KMS-11 (cell line): ENCODE measurements around the gene HIBADH.

Experiments used
- H2AFZ ChIP-seq: fragments of 200-600 bp; sonication (generic); 2 replicates; pipeline ENCODE4 v1.6.1; 2016; ENCODE audit warnings: antibody characterized with exemption, mixed run types, low read depth
- H3K27ac ChIP-seq: fragments of 200-600 bp; sonication (generic); 2 replicates; pipeline ENCODE4 v1.6.1; 2016; ENCODE audit warnings: mild to moderate bottlenecking, mixed run types
- H3K27me3 ChIP-seq: fragments of 200-600 bp; sonication (generic); 2 replicates; pipeline ENCODE4 v1.6.1; 2017; ENCODE audit warnings: mild to moderate bottlenecking, low read depth, mixed run types, moderate library complexity; ENCODE audit not compliant: insufficient read depth
- H3K36me3 ChIP-seq: fragments of 200-600 bp; sonication (generic); 2 replicates; pipeline ENCODE4 v1.6.1; 2017; ENCODE audit warnings: mild to moderate bottlenecking, mixed run types; ENCODE audit not compliant: insufficient read depth
- H3K4me1 ChIP-seq: fragments of 200-600 bp; sonication (generic); 2 replicates; pipeline ENCODE4 v1.6.1; 2016; ENCODE audit warnings: mild to moderate bottlenecking, low read depth, mixed run types; ENCODE audit not compliant: poor library complexity, severe bottlenecking
- H3K4me2 ChIP-seq: fragments of 200-600 bp; sonication (generic); 2 replicates; pipeline ENCODE4 v1.7.0; 2016; ENCODE audit warnings: mild to moderate bottlenecking, mixed run types
- H3K4me3 ChIP-seq: fragments of 200-600 bp; sonication (generic); IDR thresholded peaks from 2 replicates; pipeline ENCODE4 v1.6.1; 2017; ENCODE audit warnings: low read depth, low read length, mixed read lengths; ENCODE audit not compliant: insufficient read depth
- H3K79me2 ChIP-seq: fragments of 200-600 bp; sonication (generic); 2 replicates; pipeline ENCODE4 v1.6.1; 2016; ENCODE audit warnings: low read depth, mixed run types; ENCODE audit not compliant: insufficient read depth
- H3K9ac ChIP-seq: fragments of 200-600 bp; sonication (generic); 2 replicates; pipeline ENCODE4 v1.6.1; 2016; ENCODE audit warnings: mild to moderate bottlenecking, mixed run types
- H4K20me1 ChIP-seq: fragments of 200-600 bp; sonication (generic); 2 replicates; pipeline ENCODE4 v1.6.1; 2016; ENCODE audit warnings: mild to moderate bottlenecking, mixed run types; ENCODE audit not compliant: insufficient read depth
- TF ChIP-seq, protein P1 (sequence below): fragments of 200-600 bp; sonication (generic); conservative IDR thresholded peaks from 2 replicates; pipeline ENCODE4 v1.6.1; 2017; ENCODE audit warnings: low read depth, mild to moderate bottlenecking, antibody characterized with exemption, low read length, moderate library complexity, mixed read lengths

Gene HIBADH

DNA sequence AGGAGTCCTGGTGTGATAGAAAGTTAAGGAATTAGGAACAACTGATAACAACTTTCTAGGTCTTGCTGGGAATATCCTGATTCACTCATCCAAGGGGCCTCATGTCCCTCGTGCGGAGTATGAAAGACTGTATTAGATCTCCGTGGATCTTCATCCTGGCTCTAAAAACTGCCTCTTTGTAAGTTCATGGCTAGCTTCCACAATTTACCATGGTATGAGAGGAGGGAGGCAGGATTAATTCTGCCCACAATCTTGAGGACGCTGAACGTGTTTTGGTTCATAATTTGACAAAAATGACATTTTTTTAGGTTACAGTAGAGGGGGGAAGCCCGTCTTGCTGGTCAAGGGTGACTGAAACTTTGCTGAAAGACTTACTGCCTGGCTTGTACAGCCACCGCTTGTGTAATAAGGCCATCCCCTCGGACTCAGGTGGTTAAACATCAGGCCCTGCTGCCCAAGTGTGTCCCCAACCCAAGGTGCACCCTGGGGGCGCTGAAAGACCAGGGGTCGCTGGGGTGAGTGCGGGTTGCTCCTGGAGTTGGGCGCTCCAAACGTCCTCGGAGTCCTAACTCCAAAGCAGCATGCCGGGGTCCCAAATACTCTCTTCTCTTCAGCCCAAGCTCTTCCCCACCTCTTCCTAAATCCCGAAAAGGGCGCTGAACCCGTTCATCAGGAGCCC, 733 bp downstream of the HIBADH start:
- Histone ChIP-seq H3K79me2 (no peaks in the 10 kb centered on the region), H3K27me3 (no peaks in the 10 kb centered on the region), H4K20me1 (no peaks in the 10 kb centered on the region), H3K9ac (peak overlapping the region; percentile 72), H3K27ac (peak overlapping the region; percentile 50), H3K4me1 (peaks cover 7% of the 10 kb centered on the region), H3K4me2 (peak overlapping the region; percentile 66), H3K36me3 (no peaks in the 10 kb centered on the region), H3K4me3 (peak overlapping the region; percentile 81), H2AFZ (peak overlapping the region; percentile 91)
- TF ChIP-seq, protein P1, sequence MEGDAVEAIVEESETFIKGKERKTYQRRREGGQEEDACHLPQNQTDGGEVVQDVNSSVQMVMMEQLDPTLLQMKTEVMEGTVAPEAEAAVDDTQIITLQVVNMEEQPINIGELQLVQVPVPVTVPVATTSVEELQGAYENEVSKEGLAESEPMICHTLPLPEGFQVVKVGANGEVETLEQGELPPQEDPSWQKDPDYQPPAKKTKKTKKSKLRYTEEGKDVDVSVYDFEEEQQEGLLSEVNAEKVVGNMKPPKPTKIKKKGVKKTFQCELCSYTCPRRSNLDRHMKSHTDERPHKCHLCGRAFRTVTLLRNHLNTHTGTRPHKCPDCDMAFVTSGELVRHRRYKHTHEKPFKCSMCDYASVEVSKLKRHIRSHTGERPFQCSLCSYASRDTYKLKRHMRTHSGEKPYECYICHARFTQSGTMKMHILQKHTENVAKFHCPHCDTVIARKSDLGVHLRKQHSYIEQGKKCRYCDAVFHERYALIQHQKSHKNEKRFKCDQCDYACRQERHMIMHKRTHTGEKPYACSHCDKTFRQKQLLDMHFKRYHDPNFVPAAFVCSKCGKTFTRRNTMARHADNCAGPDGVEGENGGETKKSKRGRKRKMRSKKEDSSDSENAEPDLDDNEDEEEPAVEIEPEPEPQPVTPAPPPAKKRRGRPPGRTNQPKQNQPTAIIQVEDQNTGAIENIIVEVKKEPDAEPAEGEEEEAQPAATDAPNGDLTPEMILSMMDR = no peak

DNA sequence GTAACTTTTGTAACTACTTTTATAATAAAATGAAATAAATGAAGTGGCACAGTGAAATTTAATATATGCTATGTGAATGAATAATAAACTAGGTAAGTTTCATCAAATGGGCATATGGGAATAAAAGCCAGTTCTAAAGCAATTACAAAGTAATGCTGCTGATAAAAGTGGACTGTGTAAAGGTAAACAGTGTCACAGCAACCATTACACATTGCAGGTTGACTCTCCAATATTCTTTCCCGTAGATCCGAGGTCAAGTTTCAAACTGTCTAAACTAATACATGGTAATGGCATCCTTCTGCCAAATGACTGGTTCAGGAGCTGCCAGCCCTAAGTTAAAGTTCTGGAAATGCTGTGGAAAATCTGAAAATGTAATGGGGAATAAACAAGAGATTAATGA, 6.0 kb downstream of the HIBADH start:
- Histone ChIP-seq H3K36me3 (no peaks in the 10 kb centered on the region), H2AFZ (no peak overlapping the region), H3K27ac (no peak overlapping the region), H3K4me2 (no peak overlapping the region), H3K79me2 (no peaks in the 10 kb centered on the region), H3K4me3 (no peak overlapping the region), H3K27me3 (no peaks in the 10 kb centered on the region), H4K20me1 (no peaks in the 10 kb centered on the region), H3K4me1 (no peaks in the 10 kb centered on the region), H3K9ac (no peak overlapping the region)
- TF ChIP-seq, protein P1 = no peak

DNA sequence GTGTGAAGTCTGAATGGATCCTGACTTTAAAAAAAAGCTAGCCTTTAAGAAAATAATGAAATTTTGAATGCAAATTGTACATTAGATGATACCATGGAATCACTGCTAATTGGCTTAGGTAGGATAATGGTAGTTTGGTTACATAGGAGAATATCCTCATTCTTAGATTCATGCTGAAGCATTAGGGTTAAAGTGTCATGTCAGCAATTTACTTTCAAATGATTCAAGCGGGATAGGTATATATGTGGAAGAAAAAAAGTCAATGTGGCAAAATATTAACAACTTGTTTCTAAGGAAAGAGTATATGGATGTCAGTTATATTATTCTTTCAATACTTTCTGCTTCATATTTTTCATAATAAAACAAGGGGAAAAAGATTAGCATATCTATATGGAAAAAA, 7.5 kb downstream of the HIBADH start:
- Histone ChIP-seq H3K4me2 (no peak overlapping the region), H3K9ac (no peak overlapping the region)

DNA sequence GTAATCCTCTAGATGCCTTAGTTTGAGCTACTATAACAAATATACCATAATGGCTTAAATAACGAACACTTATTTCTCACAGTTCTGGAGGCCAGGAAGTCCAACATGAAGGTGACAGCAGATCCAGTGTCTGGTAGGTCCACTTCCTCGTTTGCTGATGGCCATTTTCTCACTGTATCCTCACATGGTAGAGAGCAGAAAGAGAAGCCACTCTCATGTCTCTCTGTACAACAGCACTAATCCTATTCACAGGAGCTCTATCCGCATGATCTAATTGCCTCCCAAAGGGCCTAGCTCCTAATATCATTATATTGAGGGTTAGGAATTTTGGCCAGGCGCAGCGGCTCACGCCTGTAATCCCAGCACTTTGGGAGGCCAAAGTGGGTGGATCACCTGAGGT, 10.2 kb downstream of the HIBADH start:
- H3K4me1 ChIP-seq = no peaks in the 10 kb centered on the region
- TF ChIP-seq, protein P1 = no peak
- H3K4me2 ChIP-seq = no peak overlapping the region
- no peaks in the 10 kb centered on the region for H3K36me3 ChIP-seq
- H3K27me3 ChIP-seq = no peaks in the 10 kb centered on the region
- no peak overlapping the region for H3K27ac ChIP-seq
- no peaks in the 10 kb centered on the region for H3K79me2 ChIP-seq
- no peak overlapping the region for H3K4me3 ChIP-seq
- H4K20me1 ChIP-seq = no peaks in the 10 kb centered on the region
- H2AFZ ChIP-seq = no peak overlapping the region
- H3K9ac ChIP-seq = no peak overlapping the region

More for the DNA sequence above, 7.5 kb downstream of the HIBADH start:
- Histone ChIP-seq H2AFZ (no peak overlapping the region), H3K27me3 (no peaks in the 10 kb centered on the region), H4K20me1 (no peaks in the 10 kb centered on the region), H3K4me3 (no peak overlapping the region), H3K27ac (no peak overlapping the region), H3K4me1 (no peaks in the 10 kb centered on the region), H3K36me3 (no peaks in the 10 kb centered on the region), H3K79me2 (no peaks in the 10 kb centered on the region)
- TF ChIP-seq, protein P1 = no peak
